Lung (tissue), 16 donors: ENCODE measurements around the gene URAD. TPM values are rescaled to one million over a fixed set of nuclear protein-coding genes. Genes with fewer than 3 reads are reported as not detected.

Source experiments
- ATAC-seq: fragments of 200-7000 bp; cut with Tn5 transposase; one replicate; pipeline ENCODE4 v1.9.1; 2020; ENCODE audit warnings: moderate number of reproducible peaks; ENCODE audit not compliant: insufficient read depth, low FRiP score
- DNase-seq, 3 donors: peaks; one replicate each; pipeline ENCODE4 v3.0.0-alpha.2; 2013 to 2017
- H3K27ac ChIP-seq, 2 donors: one replicate each; pipeline ENCODE4 v1.5.1; 2013; ENCODE audit warnings: mild to moderate bottlenecking in 2 of 2, moderate library complexity in 2 of 2, control low read depth in 1 of 2, inconsistent platforms in 1 of 2, low read depth in 1 of 2, low read length in 1 of 2
- H3K27me3 ChIP-seq, 3 donors: one replicate each; pipeline ENCODE4 v1.5.1; 2013; ENCODE audit warnings: low read length in 2 of 3; ENCODE audit not compliant: control insufficient read depth in 3 of 3, insufficient read depth in 3 of 3
- H3K36me3 ChIP-seq, 4 donors: one replicate each; pipeline ENCODE4 v1.5.1; 2013; ENCODE audit warnings: low read length in 4 of 4, mild to moderate bottlenecking in 1 of 4, moderate library complexity in 1 of 4; ENCODE audit not compliant: control insufficient read depth in 4 of 4, insufficient read depth in 4 of 4
- H3K4me1 ChIP-seq, 5 donors: one replicate each; pipeline ENCODE4 v1.5.1; 2013; ENCODE audit warnings: low read length in 5 of 5, mild to moderate bottlenecking in 2 of 5, moderate library complexity in 1 of 5; ENCODE audit not compliant: control insufficient read depth in 5 of 5, insufficient read depth in 5 of 5
- H3K4me3 ChIP-seq: one replicate; pipeline ENCODE4 v1.5.1; 2013; ENCODE audit warnings: mild to moderate bottlenecking, control low read depth, moderate library complexity
- H3K9ac ChIP-seq, 2 donors: one replicate each; pipeline ENCODE4 v1.5.1; 2013; ENCODE audit warnings: low read length in 2 of 2, control low read depth in 1 of 2; ENCODE audit not compliant: insufficient read depth in 1 of 2
- H3K9me3 ChIP-seq, 4 donors: one replicate each; pipeline ENCODE4 v1.5.1; 2013; ENCODE audit warnings: low read length in 3 of 4, mild to moderate bottlenecking in 1 of 4, moderate library complexity in 1 of 4; ENCODE audit not compliant: control insufficient read depth in 4 of 4, insufficient read depth in 3 of 4
- CTCF ChIP-seq: IDR thresholded peaks from 2 replicates; pipeline ENCODE4 v1.5.1; 2012; ENCODE audit warnings: mild to moderate bottlenecking; ENCODE audit errors: control extremely low read depth, extremely low read depth
- WGBS, 2 donors: extraction: QIAGEN DNeasy Blood & Tissue Kit; methylation state at CpG; one replicate each; pipeline ENCODE4 v1.1.7; 2013; 5-methylcytosine and 5-hydroxymethylcytosine counted together
- long read RNA-seq, 5 donors: transcript quantifications; one replicate each; lab custom pipeline, GENCODE V29; 2026
- polyA plus RNA-seq, 2 donors: library from polyadenylated mRNA; stranded (reverse); fragments of 200-250 nt; gene quantifications; one replicate each; pipeline ENCODE4 v1.2.1, GENCODE V29; 2013
- total RNA-seq, 2 donors: library from RNA; depleted of rRNA in 1 of 2; stranded (reverse); fragments of >200 nt in 1 of 2; gene quantifications; one replicate each; pipeline ENCODE4 v1.2.1, GENCODE V29; 2014 to 2021
- donor health status: control.
- donor health status: control.
- donor health status: Bipolar disorder and iron deficiency.
- donor health status: healthy.
- donor health status: DM: yes; HTN: yes; CAD: no.

URAD gene
- not detected for total RNA-seq
- polyA plus RNA-seq = not detected
- long read RNA-seq, donor 1 = 0 reads
- long read RNA-seq, donor 2 = 0 reads
- long read RNA-seq, donor 3 = 0 reads
- long read RNA-seq, donor 4 = 0 reads
- long read RNA-seq, donor 5 = 0 reads

- no peak for ATAC-seq
- H3K4me3 ChIP-seq = no peak within 1 kb of the TSS
- WGBS, 2 donors = 63 to 75% methylated on average over 11 of the region's 11 CpGs
- H3K36me3 ChIP-seq = no peaks in the 10 kb centered on the region
- H3K4me1 ChIP-seq = no peaks in the 10 kb centered on the region
- H3K27me3 ChIP-seq = peaks cover 4 to 43% (median 7%) of the 10 kb centered on the region in 3 donors
- no peak for TF ChIP-seq CTCF
- H3K9ac ChIP-seq = no peak within 1 kb of the TSS
- no peaks in the 10 kb centered on the region for H3K9me3 ChIP-seq
- no peak for DNase-seq
- H3K27ac ChIP-seq = no peak within 1 kb of the TSS
Observed at GRCh38 chr13:27988520-27988919, at the start of gene URAD. Gene URAD, minus strand, starts transcription at chr13:27988693. Its CDS starts 56 bp downstream, at chr13:27988637.

- peaks cover 0 to 4% (median 0%) of the 10 kb centered on the region in 5 donors for H3K4me1 ChIP-seq
- no peak overlapping the region for H3K27ac ChIP-seq
- DNase-seq (no peak), ATAC-seq (no peak)
- peaks cover 0 to 2% (median 0%) of the 10 kb centered on the region in 3 donors for H3K27me3 ChIP-seq
- H3K36me3 ChIP-seq = no peaks in the 10 kb centered on the region
- no peak for TF ChIP-seq CTCF
- 74 to 79% methylated on average over 2 of the region's 2 CpGs for WGBS, 2 donors
- H3K4me3 ChIP-seq = no peak overlapping the region
- no peak overlapping the region for H3K9ac ChIP-seq
- no peaks in the 10 kb centered on the region for H3K9me3 ChIP-seq
Observed at GRCh38 chr13:28037399-28037798, 48.9 kb upstream of the URAD start.

GRCh38 chr13:28035146-28035782 lies 46.8 kb upstream of the URAD start:
- H3K9me3 ChIP-seq = peaks cover 0 to 5% (median 0%) of the 10 kb centered on the region in 4 donors
- H3K27me3 ChIP-seq = peaks cover 0 to 2% (median 0%) of the 10 kb centered on the region in 3 donors
- H3K27ac ChIP-seq = no peak overlapping the region
- ATAC-seq (peak; percentile 54), DNase-seq (no peak)
- peaks cover 0 to 4% (median 0%) of the 10 kb centered on the region in 5 donors for H3K4me1 ChIP-seq
- H3K4me3 ChIP-seq = no peak overlapping the region
- H3K9ac ChIP-seq = no peak overlapping the region
- TF ChIP-seq CTCF = no peak
- no peaks in the 10 kb centered on the region for H3K36me3 ChIP-seq
- WGBS, 2 donors = 55 to 79% methylated on average over 6 of the region's 6 CpGs
